ENCODE data around the gene HGF. TPM values are rescaled to one million over a fixed set of nuclear protein-coding genes. Genes with fewer than 3 reads are reported as not detected.

HGF gene
- total RNA-seq, 4 donors from 2014 or later, result 0.39 to 1.6 (median 1.4) TPM

DNA sequence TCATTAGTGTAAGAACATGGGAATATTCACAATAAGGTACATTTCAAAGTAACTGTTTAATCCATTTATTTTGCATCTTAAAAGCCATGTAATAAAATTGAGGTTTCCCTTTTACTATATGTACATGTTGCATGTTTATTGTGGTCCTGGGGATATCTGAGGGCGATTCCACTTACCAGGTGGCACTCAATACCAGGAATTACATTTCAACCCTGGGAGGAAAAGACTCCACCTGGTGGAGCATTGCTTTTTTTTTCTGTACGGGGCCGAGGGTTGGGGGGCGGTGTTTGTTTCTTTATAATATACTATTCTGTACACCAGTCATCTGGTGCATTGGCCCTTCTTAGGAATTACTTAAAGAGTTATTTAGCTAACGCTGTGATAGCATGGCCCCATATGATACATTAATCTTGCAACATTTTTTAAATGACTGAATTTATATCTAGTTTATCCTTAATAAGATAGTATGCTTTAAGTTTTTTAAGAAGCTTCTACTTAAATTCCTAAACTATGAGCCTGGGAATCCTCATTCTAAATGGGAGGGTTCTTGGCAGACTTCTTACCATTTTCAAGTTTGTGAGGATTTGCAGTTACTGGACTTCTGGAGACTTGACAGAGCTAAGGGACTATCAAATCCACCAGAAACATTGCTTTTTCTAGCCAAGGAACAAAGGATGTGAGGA lies 7.2 kb upstream of the HGF start:
- Histone ChIP-seq H3K27me3 (no peaks in the 10 kb centered on the region), H3K36me3 (no peaks in the 10 kb centered on the region), H3K9me3 (no peaks in the 10 kb centered on the region), H3K4me3 (no peak overlapping the region), H3K27ac (no peak overlapping the region), H3K4me1 (no peaks in the 10 kb centered on the region)
- in situ Hi-C loops (cut with MboI; ENCODE audit: low sequenced_read_pairs in 4 of 4), result no loop called here
- intact Hi-C loops (cut with DNase I; ENCODE audit: low total_unique reads), result no loop called here
- no peak for DNase-seq
- ATAC-seq, result no peak
- TF ChIP-seq, protein P1, sequence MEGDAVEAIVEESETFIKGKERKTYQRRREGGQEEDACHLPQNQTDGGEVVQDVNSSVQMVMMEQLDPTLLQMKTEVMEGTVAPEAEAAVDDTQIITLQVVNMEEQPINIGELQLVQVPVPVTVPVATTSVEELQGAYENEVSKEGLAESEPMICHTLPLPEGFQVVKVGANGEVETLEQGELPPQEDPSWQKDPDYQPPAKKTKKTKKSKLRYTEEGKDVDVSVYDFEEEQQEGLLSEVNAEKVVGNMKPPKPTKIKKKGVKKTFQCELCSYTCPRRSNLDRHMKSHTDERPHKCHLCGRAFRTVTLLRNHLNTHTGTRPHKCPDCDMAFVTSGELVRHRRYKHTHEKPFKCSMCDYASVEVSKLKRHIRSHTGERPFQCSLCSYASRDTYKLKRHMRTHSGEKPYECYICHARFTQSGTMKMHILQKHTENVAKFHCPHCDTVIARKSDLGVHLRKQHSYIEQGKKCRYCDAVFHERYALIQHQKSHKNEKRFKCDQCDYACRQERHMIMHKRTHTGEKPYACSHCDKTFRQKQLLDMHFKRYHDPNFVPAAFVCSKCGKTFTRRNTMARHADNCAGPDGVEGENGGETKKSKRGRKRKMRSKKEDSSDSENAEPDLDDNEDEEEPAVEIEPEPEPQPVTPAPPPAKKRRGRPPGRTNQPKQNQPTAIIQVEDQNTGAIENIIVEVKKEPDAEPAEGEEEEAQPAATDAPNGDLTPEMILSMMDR (IDR thresholded peaks at IDR 0.05 in 4 of 5, conservative IDR thresholded peaks at IDR 0.05 in 1 of 5), result no peak
- TF ChIP-seq POLR2A (IDR thresholded peaks at IDR 0.05), result no peak

DNA sequence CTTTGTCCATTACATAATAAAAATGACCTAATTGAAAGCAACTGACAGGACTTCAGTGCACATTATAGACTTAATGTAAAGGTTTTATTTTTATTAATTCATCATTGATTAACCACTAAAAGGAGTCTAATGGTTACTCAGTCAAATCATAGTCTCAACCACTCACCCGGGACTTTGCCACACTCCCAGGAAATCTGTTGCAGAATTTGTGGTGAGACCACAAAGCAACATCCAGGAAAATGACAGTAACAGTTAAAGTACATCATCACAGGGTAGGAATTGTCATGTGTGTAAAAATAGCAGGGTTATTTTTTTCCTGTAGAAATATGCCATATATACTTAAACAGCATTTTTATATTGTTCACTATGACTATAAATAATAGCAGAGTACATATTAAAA lies 6.3 kb upstream of the HGF start:
- TF ChIP-seq POLR2A (IDR thresholded peaks at IDR 0.05), result no peak
- TF ChIP-seq, protein P1 (IDR thresholded peaks at IDR 0.05 in 4 of 5, conservative IDR thresholded peaks at IDR 0.05 in 1 of 5), result no peak
- no peaks in the 10 kb centered on the region for H3K36me3 ChIP-seq
- H3K9me3 ChIP-seq, result no peaks in the 10 kb centered on the region
- no peak for ATAC-seq
- H3K27ac ChIP-seq, result no peak overlapping the region
- in situ Hi-C loops (cut with MboI; ENCODE audit: low sequenced_read_pairs in 4 of 4) (no loop called here), intact Hi-C loops (cut with DNase I; ENCODE audit: low total_unique reads) (no loop called here)
- no peak for DNase-seq
- no peaks in the 10 kb centered on the region for H3K27me3 ChIP-seq
- H3K4me3 ChIP-seq, result no peak overlapping the region
- H3K4me1 ChIP-seq, result no peaks in the 10 kb centered on the region

DNA sequence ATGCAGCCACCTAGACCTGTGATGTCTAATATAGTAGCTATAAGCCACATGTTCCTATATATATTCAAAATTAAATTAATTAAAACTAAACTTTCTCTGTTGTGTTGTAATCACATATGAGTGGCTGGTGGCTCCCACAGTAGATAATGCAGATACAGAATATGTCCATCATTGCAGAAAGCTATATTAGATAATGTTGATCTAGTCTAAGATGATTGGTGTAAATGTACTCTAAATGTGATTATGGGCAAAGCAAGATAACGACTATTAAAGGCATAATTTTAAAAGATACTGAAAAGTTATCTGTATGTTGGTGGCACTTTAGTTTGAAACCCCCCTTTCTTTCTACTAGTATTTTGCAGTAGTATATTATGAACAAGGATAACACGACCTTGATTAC lies 5.7 kb upstream of the HGF start:
- Histone ChIP-seq H3K36me3 (no peaks in the 10 kb centered on the region), H3K27me3 (no peaks in the 10 kb centered on the region), H3K4me1 (no peaks in the 10 kb centered on the region), H3K4me3 (no peak overlapping the region), H3K9me3 (no peaks in the 10 kb centered on the region), H3K27ac (no peak overlapping the region)
- ATAC-seq (no peak), DNase-seq (no peak)
- intact Hi-C loops (cut with DNase I; ENCODE audit: low total_unique reads), result no loop called here
- in situ Hi-C loops (cut with MboI; ENCODE audit: low sequenced_read_pairs in 4 of 4), result no loop called here
- TF ChIP-seq, protein P1 (IDR thresholded peaks at IDR 0.05 in 4 of 5, conservative IDR thresholded peaks at IDR 0.05 in 1 of 5), result no peak
- TF ChIP-seq POLR2A (IDR thresholded peaks at IDR 0.05), result no peak

DNA sequence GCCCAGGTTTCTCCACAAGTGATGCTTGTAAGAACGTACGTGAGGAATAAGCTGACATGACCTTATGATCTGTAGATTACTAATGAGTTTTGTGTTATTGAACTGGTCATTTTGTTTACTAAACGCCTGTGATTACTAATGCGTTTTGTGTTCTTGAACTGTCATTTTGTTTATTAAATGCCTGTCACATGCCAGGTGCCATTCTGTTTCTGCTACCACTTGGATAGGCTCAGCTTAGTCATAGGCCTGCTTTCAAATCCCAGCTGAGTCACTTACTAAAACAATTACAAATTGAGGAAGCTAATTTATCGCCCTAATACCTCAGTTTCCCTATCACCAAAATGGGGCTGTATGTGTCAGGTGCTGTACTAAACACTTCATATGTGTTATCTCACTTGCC lies 4.7 kb upstream of the HGF start:
- Histone ChIP-seq H3K27me3 (no peaks in the 10 kb centered on the region), H3K9me3 (no peaks in the 10 kb centered on the region), H3K4me1 (no peaks in the 10 kb centered on the region), H3K36me3 (no peaks in the 10 kb centered on the region), H3K27ac (no peak overlapping the region), H3K4me3 (no peak overlapping the region)
- in situ Hi-C loops (cut with MboI; ENCODE audit: low sequenced_read_pairs in 4 of 4) (no loop called here), intact Hi-C loops (cut with DNase I; ENCODE audit: low total_unique reads) (no loop called here)
- no peak for ATAC-seq
- no peak for TF ChIP-seq POLR2A (IDR thresholded peaks at IDR 0.05)
- TF ChIP-seq, protein P1 (IDR thresholded peaks at IDR 0.05 in 4 of 5, conservative IDR thresholded peaks at IDR 0.05 in 1 of 5), result no peak
- DNase-seq, result no peak

Data from gastrocnemius medialis (tissue), 4 donors.